Suprapubic skin (tissue), 4 donors: ENCODE measurements around the gene SPDYE2B.
"Not testable (repeated sequence)": the region's sequence is repeated elsewhere in the genome, so short reads cannot be mapped to it uniquely, and the experiment has no call there.

Source experiments
- POLR2A ChIP-seq, 2 donors: fragments of 450-650 bp; IDR thresholded peaks; one replicate each; pipeline ENCODE4 v1.6.1; 2017; ENCODE audit warnings: antibody characterized with exemption in 2 of 2, mild to moderate bottlenecking in 2 of 2, moderate library complexity in 2 of 2
- POLR2AphosphoS5 ChIP-seq, 3 donors: sonication (generic); formaldehyde crosslinking; IDR thresholded peaks; one replicate each; pipeline ENCODE4 v1.6.1; 2017; ENCODE audit warnings: antibody characterized with exemption in 3 of 3
- TF ChIP-seq, protein P1 (sequence below), 2 donors: fragments of 200-600 bp in 1 of 2; fragments of 450-650 bp in 1 of 2; sonication (generic) in 1 of 2; IDR thresholded peaks; one replicate each; pipeline ENCODE4 v1.5.1; 2016 to 2019; ENCODE audit warnings: antibody characterized with exemption in 2 of 2, mild to moderate bottlenecking in 1 of 2, moderate library complexity in 1 of 2

DNA sequence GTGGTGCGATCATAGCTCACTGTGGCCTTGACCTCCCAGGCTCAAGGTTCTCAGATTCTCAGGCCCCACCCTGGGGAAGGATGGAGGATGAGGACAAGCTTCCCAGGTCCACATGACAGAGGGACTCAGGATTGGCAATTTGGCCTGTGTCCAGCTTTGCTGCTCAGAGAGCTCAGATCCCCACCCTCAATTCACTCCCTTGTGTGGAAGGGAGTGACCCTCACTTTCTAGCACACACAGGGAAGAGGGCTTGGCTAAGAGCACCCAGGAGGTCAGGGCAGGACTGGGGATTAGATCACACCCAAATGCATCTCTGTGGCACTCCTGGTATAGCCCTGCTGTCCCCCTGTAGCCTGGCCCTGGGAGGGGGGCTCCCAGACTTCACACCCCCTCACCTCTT lies 6.7 kb upstream of the SPDYE2B start:
- not testable (repeated sequence) for TF ChIP-seq POLR2A, POLR2AphosphoS5 (IDR thresholded peaks at IDR 0.05)
- TF ChIP-seq, protein P1, sequence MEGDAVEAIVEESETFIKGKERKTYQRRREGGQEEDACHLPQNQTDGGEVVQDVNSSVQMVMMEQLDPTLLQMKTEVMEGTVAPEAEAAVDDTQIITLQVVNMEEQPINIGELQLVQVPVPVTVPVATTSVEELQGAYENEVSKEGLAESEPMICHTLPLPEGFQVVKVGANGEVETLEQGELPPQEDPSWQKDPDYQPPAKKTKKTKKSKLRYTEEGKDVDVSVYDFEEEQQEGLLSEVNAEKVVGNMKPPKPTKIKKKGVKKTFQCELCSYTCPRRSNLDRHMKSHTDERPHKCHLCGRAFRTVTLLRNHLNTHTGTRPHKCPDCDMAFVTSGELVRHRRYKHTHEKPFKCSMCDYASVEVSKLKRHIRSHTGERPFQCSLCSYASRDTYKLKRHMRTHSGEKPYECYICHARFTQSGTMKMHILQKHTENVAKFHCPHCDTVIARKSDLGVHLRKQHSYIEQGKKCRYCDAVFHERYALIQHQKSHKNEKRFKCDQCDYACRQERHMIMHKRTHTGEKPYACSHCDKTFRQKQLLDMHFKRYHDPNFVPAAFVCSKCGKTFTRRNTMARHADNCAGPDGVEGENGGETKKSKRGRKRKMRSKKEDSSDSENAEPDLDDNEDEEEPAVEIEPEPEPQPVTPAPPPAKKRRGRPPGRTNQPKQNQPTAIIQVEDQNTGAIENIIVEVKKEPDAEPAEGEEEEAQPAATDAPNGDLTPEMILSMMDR (IDR thresholded peaks at IDR 0.05) = not testable (repeated sequence)
